Head of caudate nucleus (tissue), 42 donors: ENCODE results near the gene MGMT.

ENCODE experiments used
- DNase-seq, 42 donors: peaks; one replicate each; pipeline versions ENCODE4 v3.0.0 to v3.0.0-alpha.2; 2020 to 2021; ENCODE audit warnings: mixed read lengths in 7 of 42
- intact Hi-C: fragments of 100-400 bp; cut with DNase I; formaldehyde crosslinking; loops from one replicate; pipeline ENCODE4 v1.15.0; 2022

The MGMT gene

DNA sequence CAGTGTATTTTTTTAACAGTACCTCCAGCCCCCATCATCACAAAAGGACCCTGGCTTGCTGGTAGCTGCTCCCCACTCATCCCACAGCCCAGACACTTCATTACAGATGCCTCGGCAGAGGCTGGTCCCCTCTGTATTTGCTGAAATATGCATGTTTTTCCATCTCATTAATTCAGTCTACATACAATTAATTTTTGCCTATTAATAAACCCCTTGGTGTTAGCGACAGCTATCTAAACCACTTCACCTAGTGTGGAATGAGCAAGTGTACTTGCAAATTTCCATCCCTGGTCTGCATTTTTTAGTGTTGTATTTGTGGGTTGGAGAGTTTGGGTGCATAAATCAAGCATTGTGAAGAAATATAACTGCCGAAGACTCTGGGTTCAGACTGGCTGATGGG is 216.9 kb downstream of the MGMT start:
- DNase-seq: no peak
- intact Hi-C loops: no loop called here

GRCh38 chr10:129685271-129685670 is 218.2 kb downstream of the MGMT start:
- intact Hi-C loops: no loop called here
- no peak for DNase-seq

DNA sequence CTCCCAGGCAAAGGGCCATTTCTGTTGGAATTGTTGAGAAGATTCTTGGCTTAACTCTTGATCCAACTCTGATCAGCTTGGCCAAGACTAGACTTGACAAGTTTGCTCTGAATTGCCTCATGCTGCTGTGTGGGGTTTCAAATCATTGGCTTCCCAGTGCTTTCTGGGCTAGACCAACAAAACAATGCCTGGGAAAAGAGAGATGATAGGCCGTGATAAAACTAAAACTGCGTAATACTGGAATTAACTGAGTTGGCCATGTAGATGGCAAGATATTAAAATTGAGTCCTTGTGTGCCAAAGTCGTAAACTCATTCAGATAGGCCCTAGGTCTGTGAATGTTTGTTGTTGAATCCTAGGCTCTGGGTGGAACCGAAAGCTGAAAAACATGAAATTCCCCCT is 222.6 kb downstream of the MGMT start:
- intact Hi-C loops: no loop called here
- DNase-seq: no peak

DNA sequence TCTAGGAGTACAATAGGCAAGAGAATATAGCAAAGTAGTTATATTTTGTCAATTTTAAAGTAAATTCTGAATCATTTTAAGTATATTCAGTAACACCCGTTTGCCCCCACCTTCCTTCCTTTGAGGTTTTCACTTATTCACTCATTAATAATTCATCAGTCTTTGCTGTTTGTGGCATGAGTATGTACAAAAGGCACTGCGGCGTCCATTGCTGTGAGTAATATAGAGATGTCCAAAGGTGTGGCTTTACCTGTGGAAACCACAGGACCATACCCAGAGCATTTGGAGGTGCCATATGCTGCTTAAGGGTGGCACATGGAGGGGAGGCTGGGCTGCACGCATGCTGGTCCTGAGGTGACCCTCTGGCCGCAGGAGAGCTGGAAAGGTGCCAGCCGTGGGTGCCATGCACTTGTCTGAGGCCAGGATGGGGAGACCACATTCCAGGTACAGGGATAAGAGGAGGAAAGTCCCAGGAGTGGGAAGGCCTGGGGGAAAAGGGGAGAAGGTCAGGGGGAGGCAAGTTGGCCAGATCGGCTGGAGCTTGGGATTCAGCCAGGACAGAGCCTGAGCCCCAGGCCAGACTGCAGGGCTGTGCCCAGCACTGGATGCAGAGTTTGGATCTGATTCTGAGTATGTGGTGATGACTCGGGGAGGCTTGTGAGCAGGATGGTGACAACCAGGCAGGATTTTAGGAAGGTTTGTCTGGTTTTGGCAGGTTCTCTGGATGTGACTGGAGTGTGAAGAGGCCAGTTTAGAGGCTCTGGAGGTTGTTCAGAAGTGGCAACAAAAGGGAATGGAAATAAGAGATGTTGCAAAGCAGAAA is 223.4 kb downstream of the MGMT start:
- peak in 1 of 42 donors; percentile 21 for DNase-seq
- intact Hi-C loops: no loop called here

GRCh38 chr10:129692695-129693094 is 225.7 kb downstream of the MGMT start:
- DNase-seq: peak in 1 of 42 donors; percentile 2
- intact Hi-C loops: no loop called here

GRCh38 chr10:129693382-129693781 is 226.3 kb downstream of the MGMT start:
- intact Hi-C loops: no loop called here
- peak in 1 of 42 donors; percentile 13 for DNase-seq

DNA sequence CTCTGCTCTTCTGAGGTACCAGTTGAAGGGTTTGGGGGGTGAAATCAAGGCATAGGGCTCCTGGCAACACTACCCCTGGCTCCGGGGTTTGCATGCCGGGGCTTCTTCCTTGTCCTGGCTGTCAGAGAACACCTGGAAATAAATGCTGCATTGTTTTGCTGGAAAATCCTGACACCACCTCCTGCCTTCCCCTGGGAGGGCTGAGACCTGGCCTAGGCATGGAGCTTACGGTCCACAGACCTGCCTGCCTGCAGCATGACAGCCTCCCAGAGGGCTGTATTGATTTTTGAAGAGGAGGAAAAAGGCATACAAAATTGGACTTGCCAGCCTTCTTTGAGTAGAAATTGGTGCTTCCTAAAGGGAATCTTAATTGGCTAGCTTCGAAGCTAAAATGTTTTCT is 227.1 kb downstream of the MGMT start:
- peak in 1 of 42 donors; percentile 19 for DNase-seq
- intact Hi-C loops: no loop called here

- intact Hi-C loops: no loop called here
- peak in 14 of 42 donors; percentile 17 to 56 (median 34) for DNase-seq
Measured at GRCh38 chr10:129694691-129695243, 227.7 kb downstream of the MGMT start.

DNA sequence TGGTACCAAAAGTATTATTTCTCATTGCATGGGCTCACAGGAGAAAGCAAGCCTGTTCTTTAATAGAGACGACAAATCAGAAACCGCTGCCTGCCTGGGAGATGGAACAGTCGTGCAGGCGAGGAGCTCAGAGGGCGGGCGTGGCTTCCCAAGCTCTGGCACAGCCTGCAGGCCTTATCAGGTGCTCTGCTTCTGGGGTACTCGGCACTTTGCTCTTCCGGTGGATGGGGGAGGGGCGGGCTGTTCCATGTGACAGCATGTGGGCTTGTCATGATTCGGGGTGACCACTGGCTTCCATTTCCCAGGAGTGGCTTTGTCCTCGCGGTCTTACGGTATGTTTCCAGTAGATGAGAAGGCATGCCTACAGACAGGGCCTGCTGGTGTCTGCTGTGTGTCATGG is 228.6 kb downstream of the MGMT start:
- no peak for DNase-seq
- intact Hi-C loops: no loop called here

- no peak for DNase-seq
- intact Hi-C loops: no loop called here
Measured at GRCh38 chr10:129696636-129697035, 229.6 kb downstream of the MGMT start.

- intact Hi-C loops: no loop called here
- DNase-seq: no peak
Measured at GRCh38 chr10:129697463-129698247, 230.6 kb downstream of the MGMT start.

DNA sequence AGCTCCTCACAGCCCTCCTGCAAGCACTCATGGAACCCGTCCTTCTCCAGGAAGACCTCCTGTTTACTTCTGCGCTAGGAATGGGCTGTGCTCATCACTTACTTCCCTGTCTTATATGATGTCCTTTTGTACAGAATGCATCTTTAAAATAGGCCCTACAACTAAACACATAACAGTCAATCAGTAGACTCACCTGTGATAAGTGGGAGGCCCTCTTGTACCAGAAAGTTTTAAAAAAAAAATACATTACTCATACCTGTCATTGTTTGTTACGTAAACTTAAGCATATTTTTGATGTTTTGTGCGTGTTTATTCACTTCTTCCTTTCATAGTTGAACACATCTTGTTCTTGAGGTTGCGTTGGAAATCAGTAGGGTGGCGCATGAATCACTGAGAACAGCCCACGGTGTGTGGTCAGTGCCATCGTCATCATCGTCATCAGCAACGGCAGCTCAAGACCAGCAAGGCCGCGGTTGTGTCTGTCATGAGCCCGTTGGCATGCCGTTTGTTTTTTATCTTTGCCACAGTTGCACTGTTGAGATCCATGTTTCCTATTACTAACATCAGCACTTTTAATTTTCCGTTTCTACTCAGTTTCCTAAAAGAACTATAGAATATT is 232.8 kb downstream of the MGMT start:
- intact Hi-C loops: no loop called here
- no peak for DNase-seq

DNA sequence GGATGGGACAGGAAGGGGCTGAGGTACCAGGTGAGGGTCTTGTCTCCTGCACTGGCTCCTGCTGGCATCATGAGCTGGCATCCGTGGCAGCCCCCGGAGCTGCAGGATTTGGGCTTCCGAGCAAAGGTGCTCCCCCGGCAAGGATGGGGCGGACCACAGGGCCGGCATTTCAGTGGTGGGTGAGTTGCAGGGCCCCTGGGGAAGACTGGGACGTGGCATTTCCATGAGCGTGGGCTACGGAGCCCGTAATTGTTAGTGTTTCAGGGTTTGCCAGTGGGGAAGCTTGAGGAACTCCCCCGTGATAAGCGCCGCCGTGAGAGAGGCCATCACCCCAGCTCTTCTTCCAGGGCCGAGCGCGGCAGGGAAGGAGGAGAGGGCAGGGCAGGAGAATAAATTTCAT is 235.6 kb downstream of the MGMT start:
- DNase-seq: no peak
- intact Hi-C loops: no loop called here

- DNase-seq: no peak
- intact Hi-C loops: no loop called here
Measured at GRCh38 chr10:129703287-129704137, 236.5 kb downstream of the MGMT start.

DNA sequence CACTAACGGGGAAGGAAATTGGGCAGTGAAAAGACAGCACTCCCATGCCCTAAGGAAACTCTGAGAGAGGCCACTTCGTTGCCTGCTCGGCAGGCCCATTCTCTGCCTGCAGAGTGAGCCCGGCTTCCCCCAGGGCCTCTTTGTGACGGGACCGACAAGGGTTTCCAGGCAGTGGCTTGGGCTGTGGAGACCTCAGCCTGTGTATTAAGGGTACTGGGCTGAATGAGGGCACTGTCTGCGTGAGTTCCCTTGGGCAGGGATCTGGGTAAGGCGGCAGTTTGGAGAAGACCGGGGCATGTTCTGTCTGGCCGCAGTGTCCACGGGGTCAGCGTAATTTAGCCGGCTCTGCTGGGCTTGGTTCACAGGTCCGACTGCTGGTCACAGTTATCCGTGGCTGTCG is 237.2 kb downstream of the MGMT start:
- intact Hi-C loops: no loop called here
- no peak for DNase-seq

DNA sequence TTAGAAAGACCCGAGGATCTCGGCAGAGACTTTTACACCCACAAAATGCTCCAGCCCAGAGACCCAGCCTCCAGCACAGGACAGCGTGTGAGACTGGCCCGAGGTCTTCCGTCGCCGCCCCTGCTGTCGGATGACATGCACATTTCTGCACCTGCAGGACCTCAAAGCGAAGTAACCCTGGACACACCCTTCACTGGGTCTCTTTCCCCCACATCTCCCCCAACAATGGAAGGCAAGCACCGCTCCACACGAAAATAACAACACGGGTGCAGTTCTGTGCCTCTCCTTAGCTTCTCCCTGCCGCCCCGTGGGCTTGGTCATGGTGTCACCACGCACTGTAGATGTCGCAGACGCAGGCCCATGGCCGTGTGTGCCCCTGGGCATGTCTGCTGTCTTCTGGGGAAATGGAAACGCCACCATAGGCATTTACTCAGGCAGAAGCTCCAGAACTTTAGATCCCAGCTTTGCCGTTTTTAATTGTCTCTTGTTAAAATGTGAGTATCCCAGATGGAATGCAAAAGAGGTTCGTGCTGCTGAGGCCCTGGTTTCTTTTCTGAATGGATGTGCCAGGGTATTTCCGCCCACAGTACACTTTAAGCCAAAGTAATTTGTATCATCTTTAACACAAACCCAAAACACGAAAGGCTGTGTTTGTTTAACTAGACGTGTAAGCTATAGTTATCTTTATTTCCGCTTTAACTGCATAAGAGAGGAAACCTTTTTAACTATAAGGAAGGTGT is 237.9 kb downstream of the MGMT start:
- intact Hi-C loops: no loop called here
- DNase-seq: peak in 1 of 42 donors; percentile 6

- DNase-seq: peak in 1 of 42 donors; percentile 7
- intact Hi-C loops: no loop called here
Measured at GRCh38 chr10:129705676-129706075, 238.6 kb downstream of the MGMT start.

DNA sequence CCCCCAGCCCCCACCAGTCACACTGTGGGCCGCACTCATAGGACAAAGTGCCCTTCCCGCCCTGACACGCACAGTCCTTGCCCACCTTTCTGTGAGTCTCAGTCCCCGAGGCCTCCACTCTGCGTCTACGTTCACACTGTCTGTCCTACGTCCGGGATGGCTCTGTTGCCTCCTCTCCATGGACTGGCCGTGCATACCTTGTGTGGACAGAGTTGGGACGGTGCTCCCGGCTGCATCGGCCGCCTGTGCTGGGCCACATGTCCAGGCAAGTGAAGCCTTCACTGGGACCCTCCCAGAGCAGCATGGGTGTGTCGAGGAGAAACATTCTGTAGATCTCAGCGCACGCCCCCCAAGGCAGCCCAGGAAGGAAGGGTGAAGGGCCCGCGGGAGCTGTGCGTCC is 239.0 kb downstream of the MGMT start:
- intact Hi-C loops: no loop called here
- DNase-seq: peak in 1 of 42 donors; percentile 3
